ENCODE data around the gene DMAC2L.

GRCh38 chr14:50345846-50346422 is 33.8 kb downstream of the DMAC2L start:
- no peak for TF ChIP-seq POLR2A (IDR thresholded peaks at IDR 0.05; ENCODE audit: low read depth, low read length)
- no peak for TF ChIP-seq POLR2AphosphoS5 (IDR thresholded peaks at IDR 0.05; ENCODE audit: low read depth, low read length)
